Ascending aorta (tissue), 2 donors: ENCODE results near the gene PTPRN. TPM values are rescaled to one million over a fixed set of nuclear protein-coding genes. Genes with fewer than 3 reads are reported as not detected.

Source experiments
- DNase-seq, 2 donors: peaks; one replicate each; pipeline ENCODE4 v3.0.0-alpha.2; 2019; ENCODE audit warnings: low spot score in 2 of 2
- H3K27ac ChIP-seq, 2 donors: fragments of 200-600 bp; sonication (generic); one replicate each; pipeline ENCODE4 v1.5.1; 2016 to 2017; ENCODE audit warnings: mild to moderate bottlenecking in 1 of 2
- H3K27me3 ChIP-seq: fragments of 200-600 bp; sonication (generic); one replicate; pipeline ENCODE4 v1.5.1; 2017
- H3K36me3 ChIP-seq, 2 donors: fragments of 200-600 bp; sonication (generic); one replicate each; pipeline ENCODE4 v1.5.1; 2016
- H3K4me1 ChIP-seq, 2 donors: fragments of 200-600 bp; sonication (generic); one replicate each; pipeline ENCODE4 v1.5.1; 2016 to 2017; ENCODE audit warnings: mild to moderate bottlenecking in 1 of 2
- H3K4me3 ChIP-seq, 2 donors: fragments of 200-600 bp; sonication (generic); one replicate each; pipeline ENCODE4 v1.5.1; 2016 to 2017; ENCODE audit warnings: mild to moderate bottlenecking in 1 of 2
- H3K9me3 ChIP-seq, 2 donors: fragments of 200-600 bp; sonication (generic); one replicate each; pipeline ENCODE4 v1.5.1; 2016
- CTCF ChIP-seq, 3 experiments: fragments of 200-600 bp in 2 of 3; fragments of 450-650 bp in 1 of 3; sonication (generic) in 2 of 3; IDR thresholded peaks; one replicate each; pipeline ENCODE4 v1.5.1; 2016 to 2019; ENCODE audit warnings: antibody characterized with exemption in 3 of 3, mild to moderate bottlenecking in 1 of 3, moderate library complexity in 1 of 3
- intact Hi-C: fragments of 100-400 bp; cut with DNase I; formaldehyde crosslinking; loops from one replicate; pipeline ENCODE4 v1.15.1; 2023
- total RNA-seq: library from RNA; depleted of rRNA; stranded (reverse); fragments of >200 nt; gene quantifications from one replicate; pipeline ENCODE4 v1.1.0, GENCODE V29; 2016

Gene PTPRN
- total RNA-seq, 1 donor from 2014 or later = not detected

GRCh38 chr2:219297766-219298456, 11.3 kb downstream of the PTPRN start:
- Histone ChIP-seq H3K27ac (no peak overlapping the region), H3K36me3 (no peaks in the 10 kb centered on the region), H3K4me1 (peaks cover 0 to 10% of the 10 kb centered on the region in 2 donors), H3K27me3 (no peaks in the 10 kb centered on the region), H3K4me3 (no peak overlapping the region), H3K9me3 (no peaks in the 10 kb centered on the region)
- intact Hi-C loops = loop anchor here (1.0 to 10.0 kb wide), 4 partner anchors 127 to 241 kb away; partner anchors contain the start of gene NHEJ1
- TF ChIP-seq CTCF (IDR thresholded peaks at IDR 0.05) = no peak
- no peak for DNase-seq

DNA sequence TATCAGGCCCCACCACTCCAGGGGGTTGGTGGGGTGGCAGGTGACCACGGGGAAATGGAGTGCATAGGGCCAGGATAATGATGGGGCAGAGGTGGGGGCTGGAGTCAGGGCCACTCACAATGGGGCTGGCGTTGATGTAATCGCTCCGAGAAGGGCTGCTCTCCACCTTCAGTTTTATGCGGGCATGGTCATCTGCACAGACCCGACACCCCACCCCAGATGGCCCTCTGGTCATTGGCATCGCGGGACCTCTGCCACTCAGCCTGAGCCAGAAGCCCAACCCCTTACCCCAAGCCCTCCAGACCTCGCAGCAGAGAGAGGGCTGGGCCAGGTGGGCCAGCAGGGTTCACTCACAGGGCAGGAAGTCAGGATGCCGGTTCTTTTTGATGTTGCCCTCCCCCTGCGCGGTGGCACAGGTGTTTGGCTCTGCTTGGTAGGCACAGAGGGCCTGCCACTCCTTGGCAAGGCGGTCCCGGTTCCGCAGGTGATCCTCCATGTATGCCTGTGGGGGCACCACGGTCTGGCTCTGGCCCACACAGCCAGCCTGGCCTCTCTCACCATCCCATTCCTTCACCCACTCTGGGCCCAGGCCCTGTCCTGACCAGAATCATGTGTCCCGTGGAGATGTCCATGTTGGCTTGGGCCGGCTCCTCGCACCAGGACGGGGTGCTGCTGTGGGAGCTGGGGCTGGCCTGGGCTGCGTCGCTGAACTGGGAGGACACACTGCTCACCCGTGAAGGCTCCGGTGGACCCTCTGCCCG, 12.4 kb downstream of the PTPRN start:
- Histone ChIP-seq H3K27ac (no peak overlapping the region), H3K4me3 (no peak overlapping the region), H3K36me3 (no peaks in the 10 kb centered on the region), H3K9me3 (no peaks in the 10 kb centered on the region), H3K27me3 (no peaks in the 10 kb centered on the region), H3K4me1 (peaks cover 0 to 10% of the 10 kb centered on the region in 2 donors)
- no peak for DNase-seq
- TF ChIP-seq CTCF (IDR thresholded peaks at IDR 0.05) = no peak
- intact Hi-C loops = loop anchor here (5.0 to 10.0 kb wide), 2 partner anchors 238 to 240 kb away; no protein-coding TSS in a partner anchor

DNA sequence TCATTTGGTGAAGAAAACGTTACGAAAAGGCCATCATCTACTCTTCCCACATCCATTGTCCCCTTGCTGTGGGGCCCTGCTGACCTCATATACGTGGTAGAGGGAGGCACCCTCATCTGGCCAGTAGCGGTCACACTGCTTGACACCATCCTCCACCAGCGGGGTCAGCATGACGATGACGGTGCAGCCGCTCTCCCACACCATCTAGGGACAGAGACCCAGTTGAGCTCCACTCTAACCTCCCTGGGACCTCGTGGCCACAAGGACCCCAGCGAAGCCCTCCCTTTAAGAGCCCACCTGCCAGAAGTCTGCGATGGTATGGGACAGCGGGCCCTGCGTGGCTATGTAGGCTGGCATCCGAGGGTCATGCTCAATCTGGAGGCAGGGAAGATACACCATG, 13.1 kb downstream of the PTPRN start:
- no peak for TF ChIP-seq CTCF (IDR thresholded peaks at IDR 0.05)
- Histone ChIP-seq H3K4me1 (peaks cover 0 to 10% of the 10 kb centered on the region in 2 donors), H3K4me3 (no peak overlapping the region), H3K36me3 (no peaks in the 10 kb centered on the region), H3K27me3 (no peaks in the 10 kb centered on the region), H3K27ac (no peak overlapping the region), H3K9me3 (no peaks in the 10 kb centered on the region)
- DNase-seq = no peak
- intact Hi-C loops = loop anchor here (5.0 to 10.0 kb wide), 2 partner anchors 239 kb away; no protein-coding TSS in a partner anchor

GRCh38 chr2:219294356-219295351, 14.5 kb downstream of the PTPRN start:
- peaks cover 0 to 16% of the 10 kb centered on the region in 2 donors for H3K4me1 ChIP-seq
- H3K27me3 ChIP-seq = no peaks in the 10 kb centered on the region
- peak in 1 of 2 donors; percentile 91 for DNase-seq
- peak overlapping the region; percentile 62 to 67 for H3K4me3 ChIP-seq
- no peaks in the 10 kb centered on the region for H3K36me3 ChIP-seq
- H3K9me3 ChIP-seq = no peaks in the 10 kb centered on the region
- TF ChIP-seq CTCF (IDR thresholded peaks at IDR 0.05) = peak; percentile 97 to 99 (median 98)
- intact Hi-C loops = loop anchor here (1.0 to 10.0 kb wide), 8 partner anchors 15 to 240 kb away; partner anchors contain the start of genes ANKZF1, ATG9A, DNAJB2 and DNPEP
- peak overlapping the region; percentile 83 to 86 for H3K27ac ChIP-seq

DNA sequence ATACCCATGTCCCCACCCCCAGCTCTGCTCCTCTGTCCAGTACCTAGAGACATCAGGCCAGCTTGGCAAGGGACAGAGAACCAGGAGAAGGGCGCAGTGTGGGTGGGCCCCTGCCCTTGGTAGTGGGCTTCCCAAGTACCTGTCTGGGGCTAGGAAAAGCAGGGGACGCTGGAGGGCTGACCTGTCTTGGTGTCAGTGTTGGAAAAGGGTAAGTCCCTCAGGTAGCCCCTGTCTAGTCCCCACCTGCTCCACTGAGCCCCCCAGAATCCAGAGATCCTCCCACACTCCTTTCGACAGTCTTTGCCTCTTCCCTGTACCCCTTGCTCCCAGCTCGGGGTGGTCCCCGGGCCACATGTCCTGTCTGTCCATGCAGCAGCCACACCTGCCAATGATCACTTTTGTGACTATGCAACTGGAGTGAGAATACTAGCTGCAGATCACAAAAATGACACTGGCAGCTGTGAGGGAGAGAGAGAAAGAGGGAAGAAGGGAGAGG, 15.4 kb downstream of the PTPRN start:
- TF ChIP-seq CTCF (IDR thresholded peaks at IDR 0.05) = no peak
- Histone ChIP-seq H3K27me3 (no peaks in the 10 kb centered on the region), H3K4me1 (peaks cover 5 to 20% of the 10 kb centered on the region in 2 donors), H3K36me3 (no peaks in the 10 kb centered on the region), H3K27ac (peak overlapping the region; percentile 83 to 86), H3K4me3 (peak overlapping the region in 1 of 2 donors; percentile 67), H3K9me3 (no peaks in the 10 kb centered on the region)
- DNase-seq = peak in 1 of 2 donors; percentile 62
- intact Hi-C loops = loop anchor here (1.0 to 10.0 kb wide), 6 partner anchors 14 to 241 kb away; partner anchors contain the start of genes ANKZF1, ATG9A, DNAJB2 and DNPEP
